Neural progenitor cell (in vitro differentiated cells): ENCODE results near the gene ELAVL3.

Source experiments
- EZH2 ChIP-seq: fragments of 200-600 bp; sonication (generic); IDR thresholded peaks from 2 replicates; pipeline ENCODE4 v1.6.1; 2017; ENCODE audit warnings: antibody characterized with exemption, mild to moderate bottlenecking, moderate library complexity
- TF ChIP-seq, protein P1 (sequence below): fragments of 200-600 bp; sonication (generic); IDR thresholded peaks from 2 replicates; pipeline ENCODE4 v1.5.1; 2017; ENCODE audit warnings: antibody characterized with exemption, mild to moderate bottlenecking

DNA sequence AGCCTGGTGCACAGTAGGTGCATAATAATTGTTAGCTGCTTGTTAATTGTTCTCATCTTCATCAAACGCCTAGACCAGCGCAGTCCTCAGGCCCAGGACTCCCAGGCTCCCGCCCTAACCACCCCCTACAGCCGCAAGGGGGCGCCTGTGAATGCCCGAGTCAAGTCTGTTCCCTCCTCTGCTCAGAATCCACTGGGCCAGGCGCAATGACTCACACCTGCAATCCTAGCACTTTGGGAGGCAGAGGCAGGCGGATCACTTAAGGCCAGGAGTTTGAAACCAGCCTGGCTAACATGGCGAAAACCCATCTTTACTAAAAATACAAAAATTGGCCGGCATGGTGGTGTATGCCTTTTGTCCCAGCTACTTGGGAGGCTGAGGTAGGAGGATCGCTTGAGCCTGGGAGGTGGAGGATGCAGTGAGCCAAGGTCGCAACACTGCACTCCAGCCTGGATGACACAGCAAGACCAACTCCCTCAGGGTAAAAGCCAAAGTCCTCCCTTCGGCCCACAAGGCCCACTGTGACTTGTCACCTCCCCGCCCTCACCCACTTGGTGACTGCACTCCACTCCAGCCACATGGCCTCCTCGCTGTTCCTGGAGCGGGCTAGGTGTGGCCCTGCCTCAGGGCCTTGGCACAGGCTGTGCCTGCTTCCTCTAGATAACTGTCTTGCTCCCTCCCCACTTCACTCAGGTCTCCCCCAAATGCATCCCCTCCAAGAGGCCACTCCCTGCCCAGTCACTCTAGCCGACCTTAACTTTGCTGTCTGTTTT, 15.7 kb upstream of the ELAVL3 start:
- no peak for TF ChIP-seq EZH2
- TF ChIP-seq, protein P1, sequence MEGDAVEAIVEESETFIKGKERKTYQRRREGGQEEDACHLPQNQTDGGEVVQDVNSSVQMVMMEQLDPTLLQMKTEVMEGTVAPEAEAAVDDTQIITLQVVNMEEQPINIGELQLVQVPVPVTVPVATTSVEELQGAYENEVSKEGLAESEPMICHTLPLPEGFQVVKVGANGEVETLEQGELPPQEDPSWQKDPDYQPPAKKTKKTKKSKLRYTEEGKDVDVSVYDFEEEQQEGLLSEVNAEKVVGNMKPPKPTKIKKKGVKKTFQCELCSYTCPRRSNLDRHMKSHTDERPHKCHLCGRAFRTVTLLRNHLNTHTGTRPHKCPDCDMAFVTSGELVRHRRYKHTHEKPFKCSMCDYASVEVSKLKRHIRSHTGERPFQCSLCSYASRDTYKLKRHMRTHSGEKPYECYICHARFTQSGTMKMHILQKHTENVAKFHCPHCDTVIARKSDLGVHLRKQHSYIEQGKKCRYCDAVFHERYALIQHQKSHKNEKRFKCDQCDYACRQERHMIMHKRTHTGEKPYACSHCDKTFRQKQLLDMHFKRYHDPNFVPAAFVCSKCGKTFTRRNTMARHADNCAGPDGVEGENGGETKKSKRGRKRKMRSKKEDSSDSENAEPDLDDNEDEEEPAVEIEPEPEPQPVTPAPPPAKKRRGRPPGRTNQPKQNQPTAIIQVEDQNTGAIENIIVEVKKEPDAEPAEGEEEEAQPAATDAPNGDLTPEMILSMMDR = peak; percentile 76
